SK-N-SH (cell line): ENCODE results near the gene EPHA3. TPM values are rescaled to one million over a fixed set of nuclear protein-coding genes. Genes with fewer than 3 reads are reported as not detected.

Experiments used
- CTCF ChIA-PET: fragments of 300-600, 350-600 bp; formaldehyde crosslinking; extraction: SDS; loops from one replicate; lab custom pipeline; 2021; lab: Yijun Ruan, JAX
- POLR2A ChIA-PET: fragments of 350-600 bp; sonication (Branson Sonifier 250); formaldehyde crosslinking; extraction: SDS; loops from one replicate; lab custom pipeline; 2020; ENCODE audit warnings: antibody characterized with exemption, inconsistent platforms; lab: Yijun Ruan, JAX
- DNase-seq: peaks from one replicate; pipeline ENCODE4 v3.0.0; 2012
- H2AFZ ChIP-seq: fragments of 200-600 bp; sonication (generic); 2 replicates; pipeline ENCODE4 v1.8.1; 2016; ENCODE audit warnings: antibody characterized with exemption, mild to moderate bottlenecking, low read depth
- H3F3A ChIP-seq: fragments of 200-600 bp; sonication (generic); replicated peaks from 2 replicates; pipeline ENCODE3; 2016; ENCODE audit warnings: antibody characterized with exemption, mild to moderate bottlenecking; ENCODE audit not compliant: insufficient read depth
- H3K27ac ChIP-seq, 2 experiments: fragments of 200-500 bp in 1 of 2; fragments of 200-600 bp in 1 of 2; sonication (Bioruptor generic) in 1 of 2; sonication (generic), shearing (Covaris generic) in 1 of 2; 2 replicates each; pipeline versions ENCODE4 v1.5.1 to v1.6.1; 2014 to 2016; ENCODE audit warnings: low read depth in 2 of 2, inconsistent platforms in 1 of 2, low read length in 1 of 2, mild to moderate bottlenecking in 1 of 2, mixed read lengths in 1 of 2
- H3K27me3 ChIP-seq: fragments of 200-600 bp; sonication (generic), shearing (Covaris generic); 2 replicates; pipeline ENCODE4 v1.6.1; 2016; ENCODE audit warnings: mixed run types; ENCODE audit not compliant: insufficient read depth
- H3K36me3 ChIP-seq, 2 experiments: fragments of 200-500 bp in 1 of 2; fragments of 200-600 bp in 1 of 2; sonication (Bioruptor generic) in 1 of 2; sonication (generic) in 1 of 2; replicated peaks in 1 of 2; 2 replicates each; pipeline versions ENCODE3 to v1.5.1; 2014 to 2016; ENCODE audit warnings: low read length in 1 of 2, mild to moderate bottlenecking in 1 of 2; ENCODE audit not compliant: insufficient read depth in 2 of 2, control insufficient read depth in 1 of 2
- H3K4me1 ChIP-seq, 2 experiments: fragments of 200-500 bp in 1 of 2; fragments of 200-600 bp in 1 of 2; sonication (Bioruptor generic) in 1 of 2; sonication (generic), shearing (Covaris generic) in 1 of 2; 2 replicates each; pipeline versions ENCODE4 v1.5.1 to v1.6.1; 2014 to 2016; ENCODE audit warnings: low read depth in 1 of 2, low read length in 1 of 2, mixed run types in 1 of 2; ENCODE audit not compliant: insufficient read depth in 2 of 2, control insufficient read depth in 1 of 2
- H3K4me2 ChIP-seq: fragments of 200-600 bp; sonication (generic), shearing (Covaris generic); 2 replicates; pipeline ENCODE4 v1.6.1; 2017; ENCODE audit warnings: mixed run types
- H3K4me3 ChIP-seq, 2 experiments: fragments of 200-500 bp in 1 of 2; fragments of 200-600 bp in 1 of 2; sonication (Bioruptor generic) in 1 of 2; sonication (generic), shearing (Covaris generic) in 1 of 2; 2 replicates each; pipeline versions ENCODE4 v1.5.1 to v1.8.1; 2014 to 2016; ENCODE audit warnings: low read depth in 2 of 2, inconsistent platforms in 1 of 2, low read length in 1 of 2, mild to moderate bottlenecking in 1 of 2, mixed read lengths in 1 of 2, moderate library complexity in 1 of 2
- H3K79me2 ChIP-seq: fragments of 200-600 bp; sonication (generic); 2 replicates; pipeline ENCODE4 v1.8.1; 2017; ENCODE audit warnings: mild to moderate bottlenecking; ENCODE audit not compliant: insufficient read depth
- H3K9ac ChIP-seq: fragments of 200-600 bp; sonication (generic); 2 replicates; pipeline ENCODE4 v1.6.1; 2017; ENCODE audit warnings: mixed run types
- H3K9me2 ChIP-seq: fragments of 200-600 bp; sonication (generic); 2 replicates; pipeline ENCODE4 v1.6.1; 2017; ENCODE audit warnings: mixed run types
- H3K9me3 ChIP-seq: fragments of 200-600 bp; sonication (generic); 2 replicates; pipeline ENCODE4 v1.6.1; 2017; ENCODE audit warnings: mixed run types, mild to moderate bottlenecking, moderate library complexity
- H4K20me1 ChIP-seq: fragments of 200-600 bp; sonication (generic); 2 replicates; pipeline ENCODE4 v1.6.1; 2017; ENCODE audit warnings: mild to moderate bottlenecking, mixed run types; ENCODE audit not compliant: insufficient read depth
- CHD2 ChIP-seq: fragments of 150-350 bp; IDR thresholded peaks from 2 replicates; pipeline ENCODE4 v1.6.1; 2018; ENCODE audit warnings: low read length; ENCODE audit not compliant: partially characterized antibody
- EZH2phosphoT487 ChIP-seq: fragments of 200-600 bp; sonication (generic); IDR thresholded peaks from 2 replicates; pipeline ENCODE4 v1.6.1; 2017; ENCODE audit warnings: low read depth, mixed run types, mild to moderate bottlenecking, antibody characterized with exemption, moderate library complexity, borderline replicate concordance
- FOXJ3 ChIP-seq: sonication (generic); formaldehyde crosslinking; IDR thresholded peaks from 2 replicates; pipeline ENCODE4 v1.5.1; 2020; ENCODE audit warnings: mild to moderate bottlenecking, missing genetic modification reagents
- FOXM1 ChIP-seq: IDR thresholded peaks from 2 replicates; pipeline ENCODE4 v1.4.0; 2012; ENCODE audit warnings: low read depth, mild to moderate bottlenecking
- GATA2 ChIP-seq: sonication (generic); formaldehyde crosslinking; IDR thresholded peaks from 2 replicates; pipeline ENCODE4 v1.5.0; 2020; ENCODE audit warnings: mild to moderate bottlenecking, missing genetic modification reagents
- MEF2A ChIP-seq: IDR thresholded peaks from 2 replicates; pipeline ENCODE4 v1.4.0; 2012; ENCODE audit warnings: low read depth, borderline replicate concordance
- MXI1 ChIP-seq: IDR thresholded peaks from 2 replicates; pipeline ENCODE4 v1.6.1; 2012; ENCODE audit warnings: mild to moderate bottlenecking, low read depth, low read length, improper control_type of control experiment
- PBX3 ChIP-seq: IDR thresholded peaks from 2 replicates; pipeline ENCODE4; 2012
- POLR2AphosphoS5 ChIP-seq: IDR thresholded peaks from 2 replicates; pipeline ENCODE4 v1.6.1; 2012; ENCODE audit warnings: low read depth, low read length
- RAD21 ChIP-seq: IDR thresholded peaks from 2 replicates; pipeline ENCODE4 v1.6.1; 2012; ENCODE audit warnings: mild to moderate bottlenecking, low read length
- RCOR1 ChIP-seq: fragments of 150-350 bp; IDR thresholded peaks from 2 replicates; pipeline ENCODE4 v1.6.1; 2017; ENCODE audit warnings: antibody characterized with exemption, low read length
- RXRA ChIP-seq: IDR thresholded peaks from 2 replicates; pipeline ENCODE4 v1.4.0; 2012; ENCODE audit warnings: low read depth, mild to moderate bottlenecking, borderline replicate concordance
- SIN3A ChIP-seq: IDR thresholded peaks from 2 replicates; pipeline ENCODE4 v1.6.1; 2012; ENCODE audit warnings: low read depth, mild to moderate bottlenecking, low read length, moderate library complexity, borderline replicate concordance
- USF2 ChIP-seq: fragments of 150-350 bp; IDR thresholded peaks from 2 replicates; pipeline ENCODE4 v1.6.1; 2017; ENCODE audit warnings: antibody characterized with exemption, low read length, low read depth, borderline replicate concordance
- YY1 ChIP-seq: IDR thresholded peaks from 2 replicates; pipeline ENCODE4 v1.4.0; 2012; ENCODE audit warnings: low read depth, mild to moderate bottlenecking
- ZBTB33 ChIP-seq: IDR thresholded peaks from 2 replicates; pipeline ENCODE4 v1.4.0; 2012; ENCODE audit warnings: low read depth, borderline replicate concordance
- WGBS: methylation state at CpG from one replicate; pipeline ENCODE4 v1.1.6; 2017; ENCODE audit warnings: low lambda C conversion rate; 5-methylcytosine and 5-hydroxymethylcytosine counted together
- polyA plus RNA-seq, 3 experiments: library from polyadenylated mRNA; depleted of rRNA; stranded (reverse); fragments of >200 nt; gene quantifications; 2 replicates each; pipeline ENCODE4 v1.2.3, GENCODE V29; 2012
- TF ChIP-seq, protein P1 (sequence below): IDR thresholded peaks from 2 replicates; pipeline ENCODE4 v1.4.0; 2012; ENCODE audit warnings: low read depth
- TF ChIP-seq, protein P2 (sequence below): IDR thresholded peaks from 2 replicates; pipeline ENCODE4 v1.6.1; 2012; ENCODE audit warnings: mild to moderate bottlenecking, low read depth, low read length, moderate library complexity
- TF ChIP-seq, protein P3 (sequence below): fragments of 200-600 bp; sonication (generic); IDR thresholded peaks from 2 replicates; pipeline ENCODE4 v1.6.1; 2017; ENCODE audit warnings: antibody characterized with exemption, mild to moderate bottlenecking, moderate library complexity

EPHA3 gene
- polyA plus RNA-seq, 1 of the 3 experiments (the other 2 are of a cell fraction): not detected

DNA sequence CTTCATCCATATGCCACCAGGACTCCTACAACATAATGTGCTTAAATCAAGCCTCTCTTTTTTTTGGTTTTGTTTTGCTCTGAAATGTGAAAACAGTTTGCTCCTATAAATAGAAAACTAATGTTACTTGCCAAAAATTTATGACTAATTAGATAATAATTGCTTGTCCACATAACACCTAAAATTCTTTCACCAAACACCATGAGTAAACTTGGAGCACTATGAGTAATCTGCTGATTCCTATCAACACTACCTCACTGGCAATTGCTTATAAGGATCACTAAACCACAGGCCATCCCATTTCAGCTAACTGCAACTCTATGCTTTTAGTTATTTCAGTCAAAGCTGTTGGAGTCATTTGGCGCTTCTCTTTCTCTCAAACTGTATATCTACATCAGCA is 252.7 kb downstream of the EPHA3 start:
- Histone ChIP-seq H3K27ac (no peak overlapping the region), H3K9me2 (no peaks in the 10 kb centered on the region), H4K20me1 (no peaks in the 10 kb centered on the region), H3K4me2 (no peak overlapping the region), H3K27me3 (no peaks in the 10 kb centered on the region), H3K4me1 (no peaks in the 10 kb centered on the region), H3K9me3 (no peaks in the 10 kb centered on the region), H3K9ac (no peak overlapping the region), H3K36me3 (no peaks in the 10 kb centered on the region), H2AFZ (no peak overlapping the region), H3K4me3 (no peak overlapping the region), H3K79me2 (no peaks in the 10 kb centered on the region), H3F3A (no peaks in the 10 kb centered on the region)
- DNase-seq: no peak
- ChIA-PET POLR2A (no interaction called here), CTCF (no interaction called here)
- TF ChIP-seq FOXM1 (no peak), CHD2 (no peak), RXRA (no peak), EZH2phosphoT487 (no peak), YY1 (no peak), USF2 (no peak), RAD21 (no peak), RCOR1 (no peak), MXI1 (no peak), ZBTB33 (no peak), MEF2A (no peak), PBX3 (no peak)
- TF ChIP-seq, protein P1, sequence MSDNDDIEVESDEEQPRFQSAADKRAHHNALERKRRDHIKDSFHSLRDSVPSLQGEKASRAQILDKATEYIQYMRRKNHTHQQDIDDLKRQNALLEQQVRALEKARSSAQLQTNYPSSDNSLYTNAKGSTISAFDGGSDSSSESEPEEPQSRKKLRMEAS: no peak
- 0% methylated on average over 1 of the region's 1 CpG for WGBS

- no peaks in the 10 kb centered on the region for H3K9me3 ChIP-seq
- POLR2A ChIA-PET: no interaction called here
- no peak for TF ChIP-seq POLR2AphosphoS5
- TF ChIP-seq RCOR1: no peak
- no peak for TF ChIP-seq SIN3A
- TF ChIP-seq GATA2 (CRISPR knock-in tag): no peak
- TF ChIP-seq FOXJ3 (CRISPR knock-in tag): no peak
- TF ChIP-seq, protein P2, sequence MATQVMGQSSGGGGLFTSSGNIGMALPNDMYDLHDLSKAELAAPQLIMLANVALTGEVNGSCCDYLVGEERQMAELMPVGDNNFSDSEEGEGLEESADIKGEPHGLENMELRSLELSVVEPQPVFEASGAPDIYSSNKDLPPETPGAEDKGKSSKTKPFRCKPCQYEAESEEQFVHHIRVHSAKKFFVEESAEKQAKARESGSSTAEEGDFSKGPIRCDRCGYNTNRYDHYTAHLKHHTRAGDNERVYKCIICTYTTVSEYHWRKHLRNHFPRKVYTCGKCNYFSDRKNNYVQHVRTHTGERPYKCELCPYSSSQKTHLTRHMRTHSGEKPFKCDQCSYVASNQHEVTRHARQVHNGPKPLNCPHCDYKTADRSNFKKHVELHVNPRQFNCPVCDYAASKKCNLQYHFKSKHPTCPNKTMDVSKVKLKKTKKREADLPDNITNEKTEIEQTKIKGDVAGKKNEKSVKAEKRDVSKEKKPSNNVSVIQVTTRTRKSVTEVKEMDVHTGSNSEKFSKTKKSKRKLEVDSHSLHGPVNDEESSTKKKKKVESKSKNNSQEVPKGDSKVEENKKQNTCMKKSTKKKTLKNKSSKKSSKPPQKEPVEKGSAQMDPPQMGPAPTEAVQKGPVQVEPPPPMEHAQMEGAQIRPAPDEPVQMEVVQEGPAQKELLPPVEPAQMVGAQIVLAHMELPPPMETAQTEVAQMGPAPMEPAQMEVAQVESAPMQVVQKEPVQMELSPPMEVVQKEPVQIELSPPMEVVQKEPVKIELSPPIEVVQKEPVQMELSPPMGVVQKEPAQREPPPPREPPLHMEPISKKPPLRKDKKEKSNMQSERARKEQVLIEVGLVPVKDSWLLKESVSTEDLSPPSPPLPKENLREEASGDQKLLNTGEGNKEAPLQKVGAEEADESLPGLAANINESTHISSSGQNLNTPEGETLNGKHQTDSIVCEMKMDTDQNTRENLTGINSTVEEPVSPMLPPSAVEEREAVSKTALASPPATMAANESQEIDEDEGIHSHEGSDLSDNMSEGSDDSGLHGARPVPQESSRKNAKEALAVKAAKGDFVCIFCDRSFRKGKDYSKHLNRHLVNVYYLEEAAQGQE: no peak
- TF ChIP-seq, protein P3, sequence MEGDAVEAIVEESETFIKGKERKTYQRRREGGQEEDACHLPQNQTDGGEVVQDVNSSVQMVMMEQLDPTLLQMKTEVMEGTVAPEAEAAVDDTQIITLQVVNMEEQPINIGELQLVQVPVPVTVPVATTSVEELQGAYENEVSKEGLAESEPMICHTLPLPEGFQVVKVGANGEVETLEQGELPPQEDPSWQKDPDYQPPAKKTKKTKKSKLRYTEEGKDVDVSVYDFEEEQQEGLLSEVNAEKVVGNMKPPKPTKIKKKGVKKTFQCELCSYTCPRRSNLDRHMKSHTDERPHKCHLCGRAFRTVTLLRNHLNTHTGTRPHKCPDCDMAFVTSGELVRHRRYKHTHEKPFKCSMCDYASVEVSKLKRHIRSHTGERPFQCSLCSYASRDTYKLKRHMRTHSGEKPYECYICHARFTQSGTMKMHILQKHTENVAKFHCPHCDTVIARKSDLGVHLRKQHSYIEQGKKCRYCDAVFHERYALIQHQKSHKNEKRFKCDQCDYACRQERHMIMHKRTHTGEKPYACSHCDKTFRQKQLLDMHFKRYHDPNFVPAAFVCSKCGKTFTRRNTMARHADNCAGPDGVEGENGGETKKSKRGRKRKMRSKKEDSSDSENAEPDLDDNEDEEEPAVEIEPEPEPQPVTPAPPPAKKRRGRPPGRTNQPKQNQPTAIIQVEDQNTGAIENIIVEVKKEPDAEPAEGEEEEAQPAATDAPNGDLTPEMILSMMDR: no peak
- no peak for TF ChIP-seq EZH2phosphoT487
These were observed 255.1 kb downstream of the EPHA3 start for GRCh38 chr3:89362496-89362895.

More at GRCh38 chr3:89362496-89362895, 255.1 kb downstream of the EPHA3 start:
- H3K9ac ChIP-seq: no peak overlapping the region
- H2AFZ ChIP-seq: no peak overlapping the region
- no peaks in the 10 kb centered on the region for H3K79me2 ChIP-seq
- no peaks in the 10 kb centered on the region for H3K36me3 ChIP-seq
- H3K27ac ChIP-seq: no peak overlapping the region
- H3K4me2 ChIP-seq: no peak overlapping the region
- WGBS: 0% methylated on average over 1 of the region's 1 CpG
- no peaks in the 10 kb centered on the region for H4K20me1 ChIP-seq
- CTCF ChIA-PET: no interaction called here
- no peaks in the 10 kb centered on the region for H3K4me1 ChIP-seq
- no peaks in the 10 kb centered on the region for H3K27me3 ChIP-seq
- no peaks in the 10 kb centered on the region for H3F3A ChIP-seq
- no peak overlapping the region for H3K4me3 ChIP-seq
- DNase-seq: no peak
- H3K9me2 ChIP-seq: no peaks in the 10 kb centered on the region
